HUDEP-2 (cell line): ENCODE data around the gene PRPF8.
"Not testable (repeated sequence)": the region's sequence is repeated elsewhere in the genome, so short reads cannot be mapped to it uniquely, and the experiment has no call there.

Source experiments
- DNase-seq, 76 experiments: peaks; one replicate each; lab custom pipeline; 2025; ENCODE audit not compliant: unreplicated experiment in 76 of 76; lab: John Stamatoyannopoulos, UW

The PRPF8 gene

DNA sequence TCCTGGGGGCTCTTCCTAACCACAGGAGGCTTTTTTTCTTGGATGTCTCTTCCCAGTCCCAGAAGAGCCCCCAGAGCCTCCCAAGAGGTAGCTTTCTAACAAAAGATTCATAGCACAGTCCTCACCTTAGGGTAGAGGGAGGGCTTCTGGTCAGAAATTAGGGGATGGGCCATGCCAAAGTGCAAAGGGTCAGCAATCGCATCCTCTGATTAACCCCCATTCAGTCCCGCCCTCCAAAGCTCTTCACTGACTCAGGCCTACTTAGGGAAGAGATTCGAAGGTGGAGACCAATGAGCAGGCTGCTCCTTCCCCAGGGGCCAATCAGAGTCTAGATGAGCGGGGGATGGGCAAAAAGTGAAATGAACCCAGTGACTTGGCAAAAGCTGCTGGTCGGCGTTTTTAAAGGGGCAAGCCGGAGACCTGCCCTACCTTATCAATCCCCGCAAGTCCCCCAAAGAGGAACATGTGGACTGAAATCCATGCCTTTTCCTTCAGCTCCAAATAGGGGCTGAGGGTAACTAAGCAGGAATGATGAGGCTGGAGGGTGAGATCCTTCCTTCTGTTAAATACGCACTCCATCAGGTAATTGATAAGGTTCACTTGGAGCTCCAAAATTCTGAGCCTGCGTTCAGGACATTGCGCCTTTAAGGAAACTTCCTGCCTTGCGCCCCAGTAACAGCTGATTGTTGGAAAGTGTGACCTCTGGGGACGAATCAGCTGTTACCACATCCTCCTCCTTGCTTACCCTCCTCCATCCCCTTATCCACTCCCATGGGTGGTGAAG lies 32.4 kb upstream of the PRPF8 start:
- DNase-seq: peak in 75 of 76 experiments; percentile 53 to 97 (median 91)

DNA sequence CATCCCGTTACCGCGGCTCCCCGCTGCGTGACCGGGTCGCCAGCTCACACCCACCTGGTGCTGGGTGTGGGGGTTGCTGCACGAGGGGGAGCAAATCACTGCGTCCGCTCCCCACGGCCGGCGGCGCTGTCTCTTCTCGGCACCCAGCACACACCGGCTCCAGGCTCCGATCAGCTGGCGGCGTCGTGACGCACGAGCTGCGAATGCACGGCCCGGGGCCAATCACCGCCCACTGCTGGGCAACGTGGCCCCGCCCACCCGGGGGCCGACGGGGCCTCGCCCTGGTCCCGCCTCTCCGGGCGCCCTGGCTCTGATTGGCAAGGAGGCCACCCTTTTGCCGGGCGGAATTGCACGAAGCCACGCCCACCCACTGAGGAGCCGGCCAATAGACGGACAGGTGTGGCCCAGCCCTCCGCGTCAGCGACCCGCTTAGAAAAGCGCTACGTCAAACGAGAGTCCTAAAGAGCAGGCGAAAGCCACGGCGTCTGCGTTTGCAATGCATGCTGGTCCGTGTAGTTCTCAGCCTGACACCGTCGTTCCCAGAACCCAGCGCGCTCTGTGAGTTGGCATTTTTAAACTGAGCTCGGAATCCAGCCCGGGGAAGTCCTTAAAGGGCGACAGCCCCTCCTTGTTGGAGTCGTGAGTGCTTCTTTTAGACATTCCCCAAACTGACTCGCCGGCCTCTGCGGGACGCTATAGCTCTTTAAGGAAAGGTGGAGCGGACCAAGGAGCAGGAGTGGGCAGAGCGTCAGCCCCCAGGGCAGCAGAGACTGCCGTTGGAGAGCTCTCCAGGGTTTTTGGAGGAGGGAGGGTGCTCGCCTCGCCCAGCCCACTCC lies 31.6 kb upstream of the PRPF8 start:
- peak in 75 of 76 experiments; percentile 59 to 100 (median 99) for DNase-seq

- no peak for DNase-seq
Observed at GRCh38 chr17:1715803-1716075, 31.1 kb upstream of the PRPF8 start.

- DNase-seq: peak in 74 of 76 experiments; percentile 20 to 92 (median 76)
Observed at GRCh38 chr17:1714980-1715802, 30.5 kb upstream of the PRPF8 start.

- peak in 68 of 76 experiments; percentile 10 to 86 (median 70) for DNase-seq
Observed at GRCh38 chr17:1714427-1714979, 29.8 kb upstream of the PRPF8 start.

DNA sequence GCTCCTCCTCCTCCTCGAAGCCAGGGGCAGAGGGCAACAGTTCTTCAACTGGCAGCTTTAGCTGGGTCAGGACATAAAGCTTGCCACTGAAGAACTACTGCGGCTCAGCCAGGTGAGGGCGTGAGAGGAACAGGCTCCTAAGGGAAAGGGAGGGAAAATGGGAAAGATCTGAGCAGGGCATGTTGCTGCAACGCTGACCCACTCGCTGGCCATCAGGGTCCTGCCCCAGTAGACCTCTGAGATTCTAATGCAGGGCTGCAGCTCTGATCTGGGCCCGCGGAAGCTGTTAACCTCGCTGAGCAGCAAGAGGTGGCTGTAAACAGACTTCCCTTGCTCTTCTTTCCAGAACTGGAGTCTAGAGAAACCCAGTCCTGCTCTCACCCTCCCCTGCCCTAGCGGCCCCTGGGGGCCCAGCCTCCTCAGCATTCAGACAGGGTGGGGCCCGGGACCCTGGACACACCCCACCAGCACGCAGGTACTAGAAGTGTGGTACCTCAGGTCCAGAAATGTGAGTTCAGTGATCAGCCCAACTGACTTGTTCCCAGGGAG lies 29.3 kb upstream of the PRPF8 start:
- no peak for DNase-seq

GRCh38 chr17:1713160-1713877 lies 28.7 kb upstream of the PRPF8 start:
- DNase-seq: no peak

DNA sequence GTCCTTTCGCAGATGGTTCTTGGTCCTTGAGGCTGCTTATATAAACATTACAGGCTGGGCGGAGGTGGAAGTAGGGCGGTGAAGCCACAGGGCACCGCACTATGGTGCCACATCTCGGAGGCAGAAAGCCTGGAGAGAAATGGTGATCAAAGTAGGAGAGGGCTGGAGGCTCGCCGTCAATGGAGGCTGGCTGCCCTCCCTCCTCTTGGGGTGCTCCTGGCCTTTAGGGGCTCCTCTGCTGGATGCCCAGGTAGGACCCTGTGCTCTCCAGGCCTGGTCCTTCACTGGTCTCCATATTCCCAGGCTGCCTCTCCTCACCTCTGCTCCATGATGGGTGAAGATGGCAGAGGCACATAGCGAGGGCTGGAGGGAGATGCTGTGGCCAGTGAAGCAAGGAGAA lies 27.6 kb upstream of the PRPF8 start:
- no peak for DNase-seq

DNA sequence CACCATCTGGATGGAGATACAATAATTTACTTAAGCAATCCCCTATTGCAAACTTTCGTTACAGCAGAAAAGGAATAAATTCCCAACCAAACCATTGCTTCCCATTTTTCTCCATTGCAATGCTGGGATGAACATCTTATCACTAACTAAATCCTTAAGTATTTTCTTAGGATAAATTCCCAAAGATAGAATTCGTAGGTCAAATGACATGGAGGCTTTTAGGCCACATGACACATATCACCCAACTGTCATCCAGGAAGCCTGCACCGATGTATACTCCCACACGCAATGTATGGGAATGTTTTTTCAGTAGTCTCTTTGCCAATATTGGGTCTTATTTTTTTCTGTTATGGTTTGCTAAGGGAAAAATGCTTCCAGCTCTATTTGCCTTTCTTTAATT lies 27.1 kb upstream of the PRPF8 start:
- no peak for DNase-seq

GRCh38 chr17:1710807-1711553 lies 26.3 kb upstream of the PRPF8 start:
- peak in 1 of 76 experiments; percentile 8 for DNase-seq

DNA sequence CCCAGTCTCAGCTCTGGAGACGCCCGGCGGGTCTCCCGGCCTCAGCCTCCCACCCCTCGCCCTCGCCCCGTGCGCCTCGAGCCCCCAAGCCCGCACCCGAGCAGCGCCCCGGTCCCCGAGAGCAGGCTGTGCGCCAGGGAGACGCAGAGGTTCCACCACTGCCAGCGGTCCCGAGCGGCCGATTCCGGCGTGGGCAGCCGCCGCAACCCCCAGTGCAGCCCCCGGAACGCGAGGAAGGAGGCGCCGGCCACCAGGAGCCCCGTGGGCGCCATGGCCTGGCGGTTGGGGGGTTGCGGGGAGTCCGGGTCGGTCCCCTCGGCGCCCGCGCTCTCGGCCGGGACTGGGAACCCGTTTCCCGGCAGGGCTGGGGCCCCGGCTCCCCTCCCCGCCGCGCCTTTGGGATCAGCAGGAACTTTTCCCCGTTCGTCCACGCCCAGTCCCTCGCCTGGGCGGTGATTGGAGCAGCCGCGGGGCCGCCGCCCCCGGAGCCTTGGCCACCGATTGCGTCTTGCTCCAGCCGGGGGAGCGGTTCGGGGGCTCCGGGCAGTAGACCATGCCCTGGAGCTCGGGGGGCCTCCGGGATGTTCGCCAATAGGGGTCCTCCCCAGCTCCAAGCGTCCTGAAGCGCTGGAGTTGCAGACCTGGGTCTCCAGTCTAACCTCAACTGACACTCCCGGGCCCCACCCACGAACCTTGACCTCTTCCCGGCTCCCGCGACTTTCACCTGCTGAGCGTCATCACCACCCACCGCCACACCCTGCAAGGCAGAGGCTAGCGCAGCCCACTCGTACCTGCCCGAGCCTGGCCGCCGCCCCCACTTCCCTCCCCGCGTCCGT lies 25.5 kb upstream of the PRPF8 start, which contains the start of gene TLCD2:
Gene TLCD2 (minus strand): TSS at position 407 of the 836 bp plus-strand sequence. CDS start 135 bp downstream, at position 272.
- peak in 3 of 76 experiments; percentile 5 to 13 (median 9) for DNase-seq

DNA sequence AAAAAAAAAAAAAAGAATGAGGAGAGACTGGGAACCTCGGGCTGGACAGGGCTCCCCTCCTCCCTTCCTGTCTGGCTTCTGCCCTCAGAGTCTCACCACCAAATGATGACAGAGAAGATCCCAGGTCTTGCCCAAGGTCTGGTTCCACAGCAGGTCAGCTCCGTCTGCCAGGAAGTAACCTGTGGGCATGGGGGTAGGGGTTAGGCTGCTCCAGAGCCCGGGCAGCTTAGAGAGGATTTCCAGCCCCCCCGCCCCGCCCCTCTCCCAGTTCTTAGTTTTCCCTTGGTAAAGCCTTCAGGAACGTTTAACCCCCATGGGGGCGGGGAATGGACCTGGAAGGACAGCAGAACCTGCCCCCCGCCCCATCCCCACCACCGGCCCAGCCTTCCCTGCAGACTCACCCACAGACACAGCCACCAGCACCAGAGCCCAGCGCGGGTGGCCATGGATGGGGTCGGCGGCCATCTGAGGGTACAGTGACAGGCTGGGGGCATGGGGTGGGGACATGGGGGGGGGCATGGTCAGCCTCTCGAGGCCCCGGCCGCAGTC lies 24.8 kb upstream of the PRPF8 start:
- DNase-seq: no peak

DNA sequence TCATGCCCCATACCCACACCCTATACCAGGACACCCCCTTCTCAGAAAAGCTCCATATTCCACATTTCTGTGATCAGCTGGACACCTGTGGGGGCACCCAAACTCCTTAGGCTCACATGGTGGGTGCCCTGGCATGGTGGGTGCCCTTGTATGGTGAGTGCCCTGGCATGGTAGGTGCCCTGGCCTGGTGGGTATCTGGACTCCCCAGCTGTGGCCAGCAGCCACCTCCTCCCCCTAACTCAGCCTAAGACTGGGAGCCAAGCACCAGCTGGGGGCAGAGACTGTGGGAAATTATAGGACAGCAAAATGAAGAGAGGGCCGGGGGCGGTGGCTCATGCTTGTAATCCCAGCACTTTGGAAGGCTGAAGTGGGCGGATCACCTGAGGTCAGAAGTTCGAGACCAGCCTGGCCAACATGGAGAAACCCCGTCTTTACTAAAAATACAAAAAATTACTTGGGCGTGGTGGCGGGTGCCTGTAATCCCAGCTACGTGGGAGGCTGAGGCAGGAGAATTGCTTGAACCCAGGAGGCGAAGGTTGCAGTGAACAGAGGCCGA lies 24.2 kb upstream of the PRPF8 start:
- not testable (repeated sequence) for DNase-seq

DNA sequence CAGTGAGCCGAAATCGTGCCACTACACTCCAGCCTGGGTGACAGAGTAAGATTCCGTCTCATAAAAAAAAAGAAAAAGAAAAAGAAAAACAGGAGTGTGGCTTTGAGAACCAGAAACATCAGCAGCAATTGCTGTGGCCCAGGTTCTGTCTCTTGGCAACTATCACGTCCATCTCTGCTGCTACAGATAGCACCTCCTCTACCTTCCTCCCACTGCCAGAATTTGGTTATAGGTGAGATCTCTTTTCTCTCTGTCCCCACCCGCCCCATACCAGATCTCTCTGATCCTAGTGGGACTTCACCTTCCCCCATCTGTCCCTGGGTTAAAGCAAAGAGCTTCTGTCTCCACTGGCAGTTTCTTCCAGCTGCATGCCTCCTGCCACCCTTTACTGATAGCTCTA lies 22.4 kb upstream of the PRPF8 start:
- DNase-seq: no peak

GRCh38 chr17:1705004-1705403 lies 20.3 kb upstream of the PRPF8 start:
- DNase-seq: peak in 12 of 76 experiments; percentile 12 to 47 (median 24)

- DNase-seq: no peak
Observed at GRCh38 chr17:1703063-1703462, 18.4 kb upstream of the PRPF8 start.

GRCh38 chr17:1699891-1700290 lies 15.2 kb upstream of the PRPF8 start:
- DNase-seq: not testable (repeated sequence)

GRCh38 chr17:1697681-1698080 lies 13.0 kb upstream of the PRPF8 start:
- no peak for DNase-seq
